HEK293 (cell line): ENCODE data around the gene SUFU.

Experiments
- CTCF ChIA-PET: fragments of 350-600 bp; formaldehyde crosslinking; extraction: SDS; loops from one replicate; lab custom pipeline; 2021; ENCODE audit warnings: antibody characterized with exemption; lab: Yijun Ruan, JAX
- POLR2A ChIA-PET: fragments of 300-600 bp; formaldehyde crosslinking; extraction: SDS; loops from one replicate; lab custom pipeline; 2020; ENCODE audit warnings: antibody characterized with exemption, inconsistent platforms; lab: Yijun Ruan, JAX
- H3K27ac ChIP-seq: fragments of 200-500 bp; sonication (Bioruptor generic); 2 replicates; pipeline ENCODE4 v1.5.1; 2014; ENCODE audit warnings: low read depth, low read length, control low read depth, inconsistent platforms; ENCODE audit errors: extremely low read depth
- H3K36me3 ChIP-seq, 2 experiments: fragments of 200-500 bp in 1 of 2; sonication (Bioruptor generic) in 1 of 2; 1 replicate in 1 of 2; 2 replicates in 1 of 2; pipeline ENCODE4 v1.5.1; 2014 to 2017; ENCODE audit warnings: inconsistent platforms in 2 of 2, low read length in 2 of 2; ENCODE audit not compliant: control insufficient read depth in 2 of 2, insufficient read depth in 1 of 2
- H3K4me1 ChIP-seq: fragments of 200-500 bp; sonication (Bioruptor generic); 2 replicates; pipeline ENCODE4 v1.5.1; 2014; ENCODE audit warnings: mild to moderate bottlenecking, low read length, inconsistent platforms; ENCODE audit not compliant: control insufficient read depth, insufficient read depth
- H3K4me3 ChIP-seq: 2 replicates; pipeline ENCODE4 v1.5.1; 2011; ENCODE audit warnings: low read depth, mild to moderate bottlenecking, control low read depth, low read length, moderate library complexity
- H3K9me3 ChIP-seq: fragments of 200-500 bp; sonication (Bioruptor generic); 2 replicates; pipeline ENCODE4 v1.5.1; 2014; ENCODE audit warnings: low read depth, low read length, inconsistent platforms; ENCODE audit not compliant: control insufficient read depth, insufficient read depth
- FEZF1 ChIP-seq: fragments of 450-650 bp; formaldehyde crosslinking; IDR thresholded peaks from 2 replicates; pipeline ENCODE4 v1.5.1; 2016; ENCODE audit warnings: missing biosample characterization, missing genetic modification characterization
- HOXA7 ChIP-seq: sonication (generic); formaldehyde crosslinking; IDR thresholded peaks from 2 replicates; pipeline ENCODE4 v1.8.1; 2022; ENCODE audit warnings: missing genetic modification reagents, borderline replicate concordance
- KLF16 ChIP-seq: fragments of 450-650 bp; formaldehyde crosslinking; IDR thresholded peaks from 2 replicates; pipeline ENCODE4 v1.5.1; 2017; ENCODE audit warnings: missing biosample characterization, missing genetic modification characterization
- KLF8 ChIP-seq: fragments of 450-650 bp; formaldehyde crosslinking; IDR thresholded peaks from 2 replicates; pipeline ENCODE4 v1.5.1; 2016; ENCODE audit warnings: missing biosample characterization, missing genetic modification characterization
- MZF1 ChIP-seq: fragments of 450-650 bp; formaldehyde crosslinking; IDR thresholded peaks from 2 replicates; pipeline ENCODE4 v1.5.1; 2017; ENCODE audit warnings: missing biosample characterization, missing genetic modification characterization, borderline replicate concordance
- SALL2 ChIP-seq: fragments of 450-650 bp; formaldehyde crosslinking; IDR thresholded peaks from 2 replicates; pipeline ENCODE4 v1.5.0; 2017; ENCODE audit warnings: missing biosample characterization, mild to moderate bottlenecking, missing genetic modification characterization, borderline replicate concordance
- ZFHX2 ChIP-seq: fragments of 450-650 bp; formaldehyde crosslinking; conservative IDR thresholded peaks from 2 replicates; pipeline ENCODE4 v1.5.1; 2016; ENCODE audit warnings: missing biosample characterization, missing genetic modification characterization
- ZNF121 ChIP-seq: fragments of 450-650 bp; formaldehyde crosslinking; IDR thresholded peaks from 2 replicates; pipeline ENCODE4 v1.5.1; 2016; ENCODE audit warnings: missing biosample characterization, missing genetic modification characterization
- ZNF133 ChIP-seq: fragments of 450-650 bp; formaldehyde crosslinking; IDR thresholded peaks from 2 replicates; pipeline ENCODE4 v1.5.1; 2016; ENCODE audit warnings: missing biosample characterization, missing genetic modification characterization
- ZNF211 ChIP-seq: fragments of 450-650 bp; formaldehyde crosslinking; IDR thresholded peaks from 2 replicates; pipeline ENCODE4 v1.5.1; 2016; ENCODE audit warnings: low read depth, missing biosample characterization, missing genetic modification characterization
- ZNF214 ChIP-seq: fragments of 450-650 bp; formaldehyde crosslinking; IDR thresholded peaks from 2 replicates; pipeline ENCODE4 v1.5.1; 2017; ENCODE audit warnings: missing biosample characterization, mild to moderate bottlenecking, missing genetic modification characterization, borderline replicate concordance
- ZNF24 ChIP-seq: fragments of 450-650 bp; formaldehyde crosslinking; IDR thresholded peaks from 2 replicates; pipeline ENCODE4 v1.5.1; 2016; ENCODE audit warnings: missing biosample characterization, missing genetic modification characterization
- ZNF266 ChIP-seq: fragments of 450-650 bp; formaldehyde crosslinking; IDR thresholded peaks from 2 replicates; pipeline ENCODE4 v1.5.1; 2016; ENCODE audit warnings: missing biosample characterization, missing genetic modification characterization, low read depth
- ZNF302 ChIP-seq: fragments of 450-650 bp; formaldehyde crosslinking; IDR thresholded peaks from 2 replicates; pipeline ENCODE4 v1.5.1; 2016; ENCODE audit warnings: missing biosample characterization, missing genetic modification characterization, low read depth
- ZNF501 ChIP-seq: fragments of 450-650 bp; formaldehyde crosslinking; IDR thresholded peaks from 2 replicates; pipeline ENCODE4 v1.5.1; 2016; ENCODE audit warnings: missing biosample characterization, missing genetic modification characterization
- ZNF521 ChIP-seq: fragments of 450-650 bp; formaldehyde crosslinking; IDR thresholded peaks from 2 replicates; pipeline ENCODE4 v1.5.1; 2017; ENCODE audit warnings: missing biosample characterization, mild to moderate bottlenecking, missing genetic modification characterization
- ZNF571 ChIP-seq: fragments of 450-650 bp; formaldehyde crosslinking; IDR thresholded peaks from 2 replicates; pipeline ENCODE4 v1.5.0; 2017; ENCODE audit warnings: missing biosample characterization, missing genetic modification characterization
- ZNF600 ChIP-seq: fragments of 450-650 bp; formaldehyde crosslinking; IDR thresholded peaks from 2 replicates; pipeline ENCODE4 v1.5.1; 2016; ENCODE audit warnings: missing biosample characterization, missing genetic modification characterization
- ZNF621 ChIP-seq: fragments of 450-650 bp; formaldehyde crosslinking; IDR thresholded peaks from 2 replicates; pipeline ENCODE4 v1.5.1; 2017; ENCODE audit warnings: missing biosample characterization, missing genetic modification characterization
- ZNF792 ChIP-seq: fragments of 450-650 bp; formaldehyde crosslinking; IDR thresholded peaks from 2 replicates; pipeline ENCODE4 v1.5.1; 2016; ENCODE audit warnings: missing biosample characterization, missing genetic modification characterization
- ZNF837 ChIP-seq: fragments of 450-650 bp; formaldehyde crosslinking; IDR thresholded peaks from 2 replicates; pipeline ENCODE4 v1.5.1; 2016; ENCODE audit warnings: missing biosample characterization, missing genetic modification characterization
- ZXDB ChIP-seq: fragments of 450-650 bp; formaldehyde crosslinking; IDR thresholded peaks from 2 replicates; pipeline ENCODE4 v1.5.1; 2016; ENCODE audit warnings: missing biosample characterization, missing genetic modification characterization
- TF ChIP-seq, protein P1 (sequence below): fragments of 450-650 bp; formaldehyde crosslinking; IDR thresholded peaks from 2 replicates; pipeline ENCODE4 v1.5.1; 2016; ENCODE audit warnings: missing biosample characterization, missing genetic modification characterization
- TF ChIP-seq, protein P2 (sequence below): fragments of 450-650 bp; formaldehyde crosslinking; IDR thresholded peaks from 2 replicates; pipeline ENCODE4 v1.5.1; 2016; ENCODE audit warnings: missing biosample characterization, missing genetic modification characterization
- TF ChIP-seq, protein P3 (sequence below): fragments of 450-650 bp; formaldehyde crosslinking; IDR thresholded peaks from 2 replicates; pipeline ENCODE4 v1.5.1; 2016; ENCODE audit warnings: missing biosample characterization, missing genetic modification characterization
- TF ChIP-seq, protein P4 (sequence below): fragments of 450-650 bp; formaldehyde crosslinking; IDR thresholded peaks from 2 replicates; pipeline ENCODE4 v1.5.1; 2016; ENCODE audit warnings: missing biosample characterization, missing genetic modification characterization

The SUFU gene

DNA sequence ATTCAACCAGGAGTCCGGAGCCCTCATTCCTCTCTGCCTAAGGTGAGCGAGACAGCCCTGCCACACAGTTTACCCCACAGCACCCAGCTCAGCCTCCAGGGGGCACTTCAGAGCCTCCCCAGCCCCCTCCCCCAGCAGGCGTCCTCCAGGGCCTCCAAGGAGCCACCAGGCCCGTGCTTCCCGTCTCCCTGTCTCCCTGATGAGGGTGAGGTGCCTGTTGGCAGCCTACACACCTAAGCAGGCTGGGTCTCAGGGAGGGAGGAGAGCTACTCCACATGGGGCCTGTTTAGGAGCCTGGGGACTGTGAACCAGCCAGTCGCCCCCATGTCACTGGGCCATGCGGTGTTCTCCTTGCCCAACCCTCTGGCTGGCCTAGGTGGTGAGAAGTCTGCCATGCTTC, 111.6 kb downstream of the SUFU start (continued):
- TF ChIP-seq ZNF600 (tag by site-specific recombination) = 0 out of 2 replicates have a peak, but pooled peaks have one; percentile 16
- no peak for TF ChIP-seq ZNF24 (tag by site-specific recombination)
- no peak for TF ChIP-seq ZXDB (tag by site-specific recombination)
- TF ChIP-seq FEZF1 (tag by site-specific recombination) = no peak
- TF ChIP-seq, protein P1, sequence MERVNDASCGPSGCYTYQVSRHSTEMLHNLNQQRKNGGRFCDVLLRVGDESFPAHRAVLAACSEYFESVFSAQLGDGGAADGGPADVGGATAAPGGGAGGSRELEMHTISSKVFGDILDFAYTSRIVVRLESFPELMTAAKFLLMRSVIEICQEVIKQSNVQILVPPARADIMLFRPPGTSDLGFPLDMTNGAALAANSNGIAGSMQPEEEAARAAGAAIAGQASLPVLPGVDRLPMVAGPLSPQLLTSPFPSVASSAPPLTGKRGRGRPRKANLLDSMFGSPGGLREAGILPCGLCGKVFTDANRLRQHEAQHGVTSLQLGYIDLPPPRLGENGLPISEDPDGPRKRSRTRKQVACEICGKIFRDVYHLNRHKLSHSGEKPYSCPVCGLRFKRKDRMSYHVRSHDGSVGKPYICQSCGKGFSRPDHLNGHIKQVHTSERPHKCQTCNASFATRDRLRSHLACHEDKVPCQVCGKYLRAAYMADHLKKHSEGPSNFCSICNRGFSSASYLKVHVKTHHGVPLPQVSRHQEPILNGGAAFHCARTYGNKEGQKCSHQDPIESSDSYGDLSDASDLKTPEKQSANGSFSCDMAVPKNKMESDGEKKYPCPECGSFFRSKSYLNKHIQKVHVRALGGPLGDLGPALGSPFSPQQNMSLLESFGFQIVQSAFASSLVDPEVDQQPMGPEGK (tag by site-specific recombination) = 0 out of 2 replicates have a peak, but pooled peaks have one; percentile 14
- TF ChIP-seq ZNF501 (tag by site-specific recombination) = no peak

DNA sequence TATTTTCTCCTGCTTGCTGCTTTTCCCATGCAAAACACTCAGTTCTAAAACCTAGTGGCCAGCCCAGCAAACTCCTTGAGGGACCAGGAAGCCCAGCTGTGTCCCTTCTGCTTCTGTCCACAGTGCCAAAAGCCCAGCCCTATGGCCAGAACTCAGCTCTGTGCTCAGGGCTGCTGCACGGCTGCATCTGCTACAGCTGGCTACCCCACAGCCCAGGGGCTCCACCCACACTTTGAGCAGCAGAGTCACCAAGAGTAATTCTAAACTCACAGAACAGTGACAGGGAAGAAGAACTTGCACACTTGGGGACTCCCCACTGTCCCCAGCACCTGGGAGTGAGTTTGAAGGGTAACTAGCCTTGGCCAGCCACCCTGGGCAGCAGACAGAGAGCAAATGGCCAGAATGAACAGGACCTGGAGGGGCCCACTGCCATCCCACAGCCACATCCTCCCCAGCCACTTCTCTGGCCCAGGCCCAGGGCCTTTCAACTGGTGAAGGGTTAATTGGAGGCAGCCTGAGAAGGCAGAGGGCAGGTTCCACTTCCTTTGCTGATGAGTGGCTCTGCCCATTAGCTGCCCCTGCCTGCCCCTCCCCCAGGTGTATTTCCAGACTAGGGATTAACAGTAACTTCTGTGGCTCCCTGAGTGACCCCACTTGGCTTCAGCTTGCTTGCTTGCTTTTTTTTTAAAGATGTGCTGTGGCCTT, 112.4 kb downstream of the SUFU start:
- peaks cover 3% of the 10 kb centered on the region; the same call in 1 of the 2 replicates for H3K4me1 ChIP-seq
- POLR2A ChIA-PET = no interaction called here

DNA sequence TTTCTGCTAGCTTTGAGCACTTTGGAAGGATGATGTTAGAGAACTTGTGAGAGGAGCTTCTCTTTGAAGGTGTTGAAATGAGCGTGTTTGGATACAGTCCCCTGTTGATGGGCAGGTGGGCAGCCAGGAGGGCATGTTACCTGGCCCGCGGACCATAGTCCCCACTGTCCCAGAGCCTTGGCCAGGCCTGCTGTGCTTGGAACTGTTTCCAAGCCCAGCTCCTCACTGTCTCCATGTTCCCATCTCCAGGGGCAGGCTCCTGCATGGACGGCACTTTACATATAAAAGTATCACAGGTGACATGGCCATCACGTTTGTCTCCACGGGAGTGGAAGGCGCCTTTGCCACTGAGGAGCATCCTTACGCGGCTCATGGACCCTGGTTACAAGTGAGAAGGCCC, 113.3 kb downstream of the SUFU start:
- Histone ChIP-seq H3K4me3 (no peak overlapping the region), H3K4me1 (no peaks in the 10 kb centered on the region), H3K27ac (no peak overlapping the region)
- CTCF ChIA-PET = interaction anchor here (0.7 to 1.3 kb wide), 3 partner anchors 11 to 191 kb away, joined by 3 to 5 read pairs (median 4); no protein-coding TSS in a partner anchor
- POLR2A ChIA-PET = no interaction called here
- no peak for TF ChIP-seq ZNF121
- TF ChIP-seq ZNF571 = no peak
- TF ChIP-seq ZNF792 (tag by site-specific recombination) = no peak
- TF ChIP-seq, protein P2, sequence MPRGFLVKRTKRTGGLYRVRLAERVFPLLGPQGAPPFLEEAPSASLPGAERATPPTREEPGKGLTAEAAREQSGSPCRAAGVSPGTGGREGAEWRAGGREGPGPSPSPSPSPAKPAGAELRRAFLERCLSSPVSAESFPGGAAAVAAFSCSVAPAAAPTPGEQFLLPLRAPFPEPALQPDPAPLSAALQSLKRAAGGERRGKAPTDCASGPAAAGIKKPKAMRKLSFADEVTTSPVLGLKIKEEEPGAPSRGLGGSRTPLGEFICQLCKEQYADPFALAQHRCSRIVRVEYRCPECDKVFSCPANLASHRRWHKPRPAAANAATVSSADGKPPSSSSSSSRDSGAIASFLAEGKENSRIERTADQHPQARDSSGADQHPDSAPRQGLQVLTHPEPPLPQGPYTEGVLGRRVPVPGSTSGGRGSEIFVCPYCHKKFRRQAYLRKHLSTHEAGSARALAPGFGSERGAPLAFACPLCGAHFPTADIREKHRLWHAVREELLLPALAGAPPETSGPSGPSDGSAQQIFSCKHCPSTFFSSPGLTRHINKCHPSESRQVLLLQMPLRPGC (tag by site-specific recombination) = no peak
- no peak for TF ChIP-seq ZNF621
- TF ChIP-seq ZNF837 (tag by site-specific recombination) = no peak
- no peak for TF ChIP-seq ZNF133 (tag by site-specific recombination)
- no peak for TF ChIP-seq SALL2 (tag by site-specific recombination)
- TF ChIP-seq HOXA7 = no peak
- TF ChIP-seq ZNF302 (tag by site-specific recombination) = no peak
- no peak for TF ChIP-seq ZNF211 (tag by site-specific recombination)
- TF ChIP-seq ZNF266 (tag by site-specific recombination) = no peak
- TF ChIP-seq, protein P3, sequence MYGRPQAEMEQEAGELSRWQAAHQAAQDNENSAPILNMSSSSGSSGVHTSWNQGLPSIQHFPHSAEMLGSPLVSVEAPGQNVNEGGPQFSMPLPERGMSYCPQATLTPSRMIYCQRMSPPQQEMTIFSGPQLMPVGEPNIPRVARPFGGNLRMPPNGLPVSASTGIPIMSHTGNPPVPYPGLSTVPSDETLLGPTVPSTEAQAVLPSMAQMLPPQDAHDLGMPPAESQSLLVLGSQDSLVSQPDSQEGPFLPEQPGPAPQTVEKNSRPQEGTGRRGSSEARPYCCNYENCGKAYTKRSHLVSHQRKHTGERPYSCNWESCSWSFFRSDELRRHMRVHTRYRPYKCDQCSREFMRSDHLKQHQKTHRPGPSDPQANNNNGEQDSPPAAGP (tag by site-specific recombination) = no peak
- TF ChIP-seq ZNF214 = no peak
- TF ChIP-seq MZF1 = no peak
- TF ChIP-seq, all 188 proteins: peak for 0
- peaks cover 0 to 59% of the 10 kb centered on the region in 2 experiments; a peak in 1 of 3 replicates for H3K36me3 ChIP-seq
- H3K9me3 ChIP-seq = no peaks in the 10 kb centered on the region

More for the DNA sequence above, 112.4 kb downstream of the SUFU start:
- peaks cover 0 to 55% of the 10 kb centered on the region in 2 experiments; a peak in 1 of 3 replicates for H3K36me3 ChIP-seq
- TF ChIP-seq ZNF501 (tag by site-specific recombination) = no peak
- no peak for TF ChIP-seq KLF16 (tag by site-specific recombination)
- TF ChIP-seq, protein P4, sequence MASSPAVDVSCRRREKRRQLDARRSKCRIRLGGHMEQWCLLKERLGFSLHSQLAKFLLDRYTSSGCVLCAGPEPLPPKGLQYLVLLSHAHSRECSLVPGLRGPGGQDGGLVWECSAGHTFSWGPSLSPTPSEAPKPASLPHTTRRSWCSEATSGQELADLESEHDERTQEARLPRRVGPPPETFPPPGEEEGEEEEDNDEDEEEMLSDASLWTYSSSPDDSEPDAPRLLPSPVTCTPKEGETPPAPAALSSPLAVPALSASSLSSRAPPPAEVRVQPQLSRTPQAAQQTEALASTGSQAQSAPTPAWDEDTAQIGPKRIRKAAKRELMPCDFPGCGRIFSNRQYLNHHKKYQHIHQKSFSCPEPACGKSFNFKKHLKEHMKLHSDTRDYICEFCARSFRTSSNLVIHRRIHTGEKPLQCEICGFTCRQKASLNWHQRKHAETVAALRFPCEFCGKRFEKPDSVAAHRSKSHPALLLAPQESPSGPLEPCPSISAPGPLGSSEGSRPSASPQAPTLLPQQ = 0 out of 2 replicates have a peak, but pooled peaks have one; percentile 43
- TF ChIP-seq ZFHX2 (tag by site-specific recombination) = 0 out of 2 replicates have a peak, but pooled peaks have one; percentile 17
- no peak for TF ChIP-seq KLF8
- no peak for TF ChIP-seq ZNF521 (tag by site-specific recombination)
- no peak overlapping the region for H3K27ac ChIP-seq
- H3K4me3 ChIP-seq = no peak overlapping the region
- CTCF ChIA-PET = interaction anchor here (0.6 to 1.9 kb wide), 9 partner anchors 11 to 190 kb away, joined by 3 to 11 read pairs (median 3); no protein-coding TSS in a partner anchor
- no peaks in the 10 kb centered on the region for H3K9me3 ChIP-seq
